Brain microvascular endothelial cell (primary cell): ENCODE data around the gene LYRM2.

Experiments
- DNase-seq: peaks from one replicate; pipeline ENCODE4 v3.0.0-alpha.2; 2020
- H3K27ac ChIP-seq: fragments of 250-450 bp; sonication (Bioruptor Pico); 2 replicates; pipeline ENCODE4 v1.5.1; 2020; ENCODE audit warnings: mild to moderate bottlenecking, moderate library complexity
- H3K27me3 ChIP-seq: fragments of 250-450 bp; sonication (Bioruptor Pico); replicated peaks from 2 replicates; pipeline ENCODE4 v1.5.1; 2020; ENCODE audit warnings: mild to moderate bottlenecking
- H3K36me3 ChIP-seq: fragments of 250-450 bp; sonication (Bioruptor Pico); replicated peaks from 2 replicates; pipeline ENCODE4 v1.5.1; 2020; ENCODE audit warnings: mild to moderate bottlenecking
- H3K4me3 ChIP-seq: 2 replicates; pipeline ENCODE4 v1.5.1; 2011; ENCODE audit warnings: low read depth, mild to moderate bottlenecking, control low read depth, low read length, moderate library complexity
- in situ Hi-C: cut with HindIII; loops from 2 replicates; pipeline ENCODE4 v1.10.0; 2017; ENCODE audit warnings: low sequenced_read_pairs, low pct_ligation_motif_present
- TF ChIP-seq, protein P1 (sequence below): IDR thresholded peaks from 2 replicates; pipeline ENCODE4 v1.5.1; 2011; ENCODE audit warnings: low read depth, mild to moderate bottlenecking, moderate library complexity, low read length, control low read depth, inconsistent platforms; ENCODE audit errors: missing control alignments

LYRM2 gene

DNA sequence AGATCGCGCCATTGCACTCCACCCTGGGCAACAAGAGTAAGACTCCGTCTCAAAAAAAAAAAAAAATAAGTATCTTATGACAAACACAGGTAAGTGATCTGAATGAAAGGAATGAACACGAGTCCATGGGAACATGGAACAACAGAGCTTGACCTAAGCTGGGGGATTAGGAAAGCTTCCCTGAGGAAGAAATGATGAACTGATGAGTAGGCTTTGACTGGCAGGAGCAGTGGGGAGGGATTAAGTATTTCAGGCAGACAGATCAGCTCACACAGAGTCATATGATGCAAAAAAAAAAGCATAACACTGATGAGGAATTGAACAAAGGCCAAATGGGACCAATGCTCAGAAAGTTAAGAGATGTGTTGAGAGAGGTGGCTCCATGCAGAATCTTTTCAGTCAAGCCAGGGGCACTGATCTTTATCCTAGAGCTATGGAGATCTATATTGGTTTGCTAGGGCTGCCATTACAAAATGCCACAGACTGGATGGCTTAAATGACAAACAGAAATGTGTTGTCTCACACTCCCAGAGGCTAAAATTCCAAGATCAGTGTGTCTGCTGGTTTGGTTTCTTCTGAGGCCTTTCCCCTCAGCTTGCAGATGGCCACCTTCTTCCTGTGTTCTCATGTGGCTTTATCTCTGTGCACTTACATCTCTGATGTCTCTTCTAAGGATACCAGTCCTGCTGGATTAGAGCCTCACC lies 120.0 kb downstream of the LYRM2 start:
- in situ Hi-C loops = no loop called here
- Histone ChIP-seq H3K4me3 (no peak overlapping the region), H3K36me3 (no peaks in the 10 kb centered on the region), H3K27ac (no peak overlapping the region), H3K27me3 (no peaks in the 10 kb centered on the region)
- TF ChIP-seq, protein P1, sequence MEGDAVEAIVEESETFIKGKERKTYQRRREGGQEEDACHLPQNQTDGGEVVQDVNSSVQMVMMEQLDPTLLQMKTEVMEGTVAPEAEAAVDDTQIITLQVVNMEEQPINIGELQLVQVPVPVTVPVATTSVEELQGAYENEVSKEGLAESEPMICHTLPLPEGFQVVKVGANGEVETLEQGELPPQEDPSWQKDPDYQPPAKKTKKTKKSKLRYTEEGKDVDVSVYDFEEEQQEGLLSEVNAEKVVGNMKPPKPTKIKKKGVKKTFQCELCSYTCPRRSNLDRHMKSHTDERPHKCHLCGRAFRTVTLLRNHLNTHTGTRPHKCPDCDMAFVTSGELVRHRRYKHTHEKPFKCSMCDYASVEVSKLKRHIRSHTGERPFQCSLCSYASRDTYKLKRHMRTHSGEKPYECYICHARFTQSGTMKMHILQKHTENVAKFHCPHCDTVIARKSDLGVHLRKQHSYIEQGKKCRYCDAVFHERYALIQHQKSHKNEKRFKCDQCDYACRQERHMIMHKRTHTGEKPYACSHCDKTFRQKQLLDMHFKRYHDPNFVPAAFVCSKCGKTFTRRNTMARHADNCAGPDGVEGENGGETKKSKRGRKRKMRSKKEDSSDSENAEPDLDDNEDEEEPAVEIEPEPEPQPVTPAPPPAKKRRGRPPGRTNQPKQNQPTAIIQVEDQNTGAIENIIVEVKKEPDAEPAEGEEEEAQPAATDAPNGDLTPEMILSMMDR = no peak
- DNase-seq = no peak
